ENCODE results near the gene SPAG16. TPM values are rescaled to one million over a fixed set of nuclear protein-coding genes. Genes with fewer than 3 reads are reported as not detected.

Gene SPAG16
- total RNA-seq, 1 donor from 2014 or later = 20.6 TPM

DNA sequence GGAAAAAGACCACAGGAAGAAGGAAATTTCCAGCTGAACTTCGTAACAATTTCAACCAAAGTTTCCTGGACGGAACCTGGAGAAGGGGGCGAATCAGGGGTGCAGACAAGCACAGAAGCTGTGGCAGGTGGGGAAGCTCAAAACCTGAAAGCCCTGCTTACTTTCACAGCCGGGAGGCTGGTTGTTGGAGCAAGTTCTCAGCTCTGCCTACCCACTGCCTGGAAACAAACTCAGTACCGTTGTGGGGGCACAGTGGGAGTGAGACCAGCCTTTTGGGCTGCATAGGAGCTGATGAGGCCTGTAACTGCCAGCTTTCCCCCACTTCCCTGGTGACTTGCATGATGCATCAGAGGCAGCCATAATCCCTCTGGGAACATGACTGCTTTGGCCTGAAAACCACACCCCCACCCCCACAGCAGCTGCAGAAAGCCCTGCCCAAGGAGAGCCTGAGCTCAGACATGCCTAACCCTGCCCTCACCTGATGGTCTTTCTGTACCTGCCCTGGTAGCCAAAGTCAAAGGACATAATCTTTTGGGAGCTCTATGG is 919.6 kb downstream of the SPAG16 start:
- no peak overlapping the region for H3K4me3 ChIP-seq
- no peaks in the 10 kb centered on the region for H3K4me1 ChIP-seq
- intact Hi-C loops (cut with micrococcal nuclease) = no loop called here
- no peak for DNase-seq
- peaks cover 10% of the 10 kb centered on the region for H3K9me3 ChIP-seq (replicated peaks)
- H3K27me3 ChIP-seq (ENCODE audit: low read depth) = no peaks in the 10 kb centered on the region
- no peak overlapping the region for H3K27ac ChIP-seq (replicated peaks)
- no peaks in the 10 kb centered on the region for H3K36me3 ChIP-seq
- TF ChIP-seq, protein P1, sequence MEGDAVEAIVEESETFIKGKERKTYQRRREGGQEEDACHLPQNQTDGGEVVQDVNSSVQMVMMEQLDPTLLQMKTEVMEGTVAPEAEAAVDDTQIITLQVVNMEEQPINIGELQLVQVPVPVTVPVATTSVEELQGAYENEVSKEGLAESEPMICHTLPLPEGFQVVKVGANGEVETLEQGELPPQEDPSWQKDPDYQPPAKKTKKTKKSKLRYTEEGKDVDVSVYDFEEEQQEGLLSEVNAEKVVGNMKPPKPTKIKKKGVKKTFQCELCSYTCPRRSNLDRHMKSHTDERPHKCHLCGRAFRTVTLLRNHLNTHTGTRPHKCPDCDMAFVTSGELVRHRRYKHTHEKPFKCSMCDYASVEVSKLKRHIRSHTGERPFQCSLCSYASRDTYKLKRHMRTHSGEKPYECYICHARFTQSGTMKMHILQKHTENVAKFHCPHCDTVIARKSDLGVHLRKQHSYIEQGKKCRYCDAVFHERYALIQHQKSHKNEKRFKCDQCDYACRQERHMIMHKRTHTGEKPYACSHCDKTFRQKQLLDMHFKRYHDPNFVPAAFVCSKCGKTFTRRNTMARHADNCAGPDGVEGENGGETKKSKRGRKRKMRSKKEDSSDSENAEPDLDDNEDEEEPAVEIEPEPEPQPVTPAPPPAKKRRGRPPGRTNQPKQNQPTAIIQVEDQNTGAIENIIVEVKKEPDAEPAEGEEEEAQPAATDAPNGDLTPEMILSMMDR (IDR thresholded peaks at IDR 0.05; ENCODE audit: borderline replicate concordance) = no peak

DNA sequence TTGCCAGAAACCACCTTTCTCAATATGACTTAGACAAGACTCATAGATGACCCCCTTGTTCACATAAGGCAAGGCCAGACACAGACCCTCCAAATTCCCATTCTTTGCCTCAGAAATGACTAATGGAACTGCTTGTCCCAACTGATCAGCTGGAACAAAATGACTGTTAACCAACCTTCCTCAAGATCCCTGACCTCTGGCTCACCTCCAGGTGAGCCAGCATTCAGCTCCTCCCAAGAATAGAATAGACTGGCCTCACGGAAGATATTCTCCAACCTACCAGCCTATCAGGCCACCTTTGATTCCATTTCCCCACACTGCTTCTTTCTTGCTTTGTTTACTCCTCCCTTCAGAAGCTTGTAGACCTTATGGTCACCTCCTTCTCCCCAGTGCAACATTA is 930.8 kb downstream of the SPAG16 start:
- H3K27me3 ChIP-seq (ENCODE audit: low read depth) = no peaks in the 10 kb centered on the region
- intact Hi-C loops (cut with micrococcal nuclease) = no loop called here
- H3K9me3 ChIP-seq (replicated peaks) = no peaks in the 10 kb centered on the region
- H3K36me3 ChIP-seq = no peaks in the 10 kb centered on the region
- no peak overlapping the region for H3K4me3 ChIP-seq
- DNase-seq = no peak
- H3K4me1 ChIP-seq = no peaks in the 10 kb centered on the region
- TF ChIP-seq, protein P1 (IDR thresholded peaks at IDR 0.05; ENCODE audit: borderline replicate concordance) = no peak
- no peak overlapping the region for H3K27ac ChIP-seq (replicated peaks)

DNA sequence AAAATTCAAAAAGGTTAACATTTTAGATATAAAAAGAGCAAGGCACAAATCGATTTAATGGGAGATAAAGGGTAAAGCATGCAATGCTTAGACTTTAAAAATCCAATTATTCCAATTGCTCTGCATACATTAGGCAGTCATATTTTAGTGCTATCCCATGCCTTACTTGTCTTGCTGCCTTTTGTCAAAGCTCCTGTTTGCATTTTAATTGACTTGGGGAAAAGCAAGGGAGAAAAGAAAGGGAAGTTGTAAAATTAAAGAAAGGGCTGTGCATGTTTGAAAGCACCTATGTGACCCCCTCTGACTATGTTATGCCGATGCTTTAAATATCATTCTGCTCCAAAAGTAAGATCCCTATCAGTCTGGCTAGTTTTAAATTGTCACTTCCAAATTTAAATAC is 932.9 kb downstream of the SPAG16 start:
- Histone ChIP-seq H3K4me3 (no peak overlapping the region), H3K27me3 (ENCODE audit: low read depth) (no peaks in the 10 kb centered on the region), H3K27ac (replicated peaks) (no peak overlapping the region), H3K36me3 (no peaks in the 10 kb centered on the region), H3K9me3 (replicated peaks) (no peaks in the 10 kb centered on the region), H3K4me1 (no peaks in the 10 kb centered on the region)
- DNase-seq = no peak
- intact Hi-C loops (cut with micrococcal nuclease) = no loop called here
- TF ChIP-seq, protein P1 (IDR thresholded peaks at IDR 0.05; ENCODE audit: borderline replicate concordance) = no peak

DNA sequence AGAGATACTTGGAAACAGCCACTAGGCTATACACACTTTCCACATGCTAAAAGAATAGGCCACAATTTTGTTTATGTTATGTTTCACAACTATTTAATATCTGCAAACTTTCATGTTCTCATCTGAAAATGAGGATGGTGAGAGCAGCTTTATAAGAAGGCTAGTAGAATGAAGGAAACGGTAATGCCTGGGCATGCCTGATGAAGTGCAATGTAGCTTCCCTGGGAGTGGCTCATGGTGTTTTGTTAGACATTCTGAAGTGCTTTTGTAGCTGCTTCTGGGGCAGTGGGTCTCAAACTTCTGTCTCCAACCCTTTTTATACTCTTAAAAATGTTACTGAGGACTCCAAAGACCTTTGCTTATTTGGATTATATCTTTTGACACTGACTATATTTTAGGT is 933.3 kb downstream of the SPAG16 start:
- H3K36me3 ChIP-seq = no peaks in the 10 kb centered on the region
- no peak overlapping the region for H3K27ac ChIP-seq (replicated peaks)
- TF ChIP-seq, protein P1 (IDR thresholded peaks at IDR 0.05; ENCODE audit: borderline replicate concordance) = no peak
- H3K27me3 ChIP-seq (ENCODE audit: low read depth) = no peaks in the 10 kb centered on the region
- H3K9me3 ChIP-seq (replicated peaks) = no peaks in the 10 kb centered on the region
- no peaks in the 10 kb centered on the region for H3K4me1 ChIP-seq
- H3K4me3 ChIP-seq = no peak overlapping the region
- intact Hi-C loops (cut with micrococcal nuclease) = no loop called here
- DNase-seq = no peak

DNA sequence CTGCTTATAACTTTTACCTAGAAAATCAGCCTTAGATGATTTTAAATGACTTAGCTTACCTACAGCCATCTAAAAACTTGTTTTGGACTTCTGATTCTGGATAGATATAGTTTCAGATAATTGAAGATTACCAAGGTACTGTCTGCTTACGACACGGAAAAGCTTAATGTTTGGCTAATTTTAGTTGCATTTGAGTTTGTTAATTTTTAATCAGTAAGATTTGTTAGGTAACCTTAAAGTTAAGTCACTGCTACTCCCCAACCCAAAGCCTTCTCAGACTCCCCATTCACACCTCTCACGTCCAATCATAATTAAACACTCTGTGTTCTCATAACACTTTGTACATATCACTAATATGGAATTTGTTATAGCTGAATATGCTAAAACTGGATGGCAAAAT is 936.0 kb downstream of the SPAG16 start:
- Histone ChIP-seq H3K36me3 (no peaks in the 10 kb centered on the region), H3K27ac (replicated peaks) (no peak overlapping the region), H3K27me3 (ENCODE audit: low read depth) (no peaks in the 10 kb centered on the region), H3K9me3 (replicated peaks) (no peaks in the 10 kb centered on the region), H3K4me3 (no peak overlapping the region), H3K4me1 (no peaks in the 10 kb centered on the region)
- no peak for DNase-seq
- TF ChIP-seq, protein P1 (IDR thresholded peaks at IDR 0.05; ENCODE audit: borderline replicate concordance) = no peak
- intact Hi-C loops (cut with micrococcal nuclease) = no loop called here
